Measurements from ENCODE around the gene DECR2. TPM values are rescaled to one million over a fixed set of nuclear protein-coding genes. Genes with fewer than 3 reads are reported as not detected.

Gene DECR2
- total RNA-seq, 1 experiment from 2014 or later, result 27.5 TPM

DNA sequence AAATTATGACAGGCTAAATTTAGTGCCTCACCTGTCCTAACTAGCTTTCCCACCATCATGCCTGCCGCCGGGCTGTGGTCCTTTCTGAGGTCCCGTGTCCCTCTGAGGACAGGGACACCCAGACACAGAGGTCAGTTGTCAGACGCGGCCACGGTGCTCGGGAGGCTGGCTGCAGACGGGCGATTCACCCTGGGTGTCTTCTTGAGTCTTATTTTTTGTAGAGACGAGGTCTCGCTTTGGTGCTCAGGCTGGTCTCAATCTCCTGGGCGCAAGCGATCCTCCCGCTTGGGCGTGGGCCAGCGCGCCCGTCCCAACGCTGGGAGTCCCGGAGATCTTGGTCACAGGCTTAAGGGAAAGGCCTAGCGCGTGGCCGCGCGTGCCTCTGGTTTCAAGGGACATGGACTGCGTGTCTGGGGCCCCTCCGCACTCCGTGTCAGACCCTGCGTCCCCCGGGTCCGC lies 23.0 kb downstream of the DECR2 start:
- peak; percentile 60 for DNase-seq (ENCODE audit: low spot score)
- ChIA-PET CTCF (interaction anchor here (0.7 kb wide), 1 partner anchor 71 kb away, joined by 3 read pairs; no protein-coding TSS in a partner anchor), POLR2A (ENCODE audit: low non-redundant PET) (no interaction called here)
- intact Hi-C loops (cut with micrococcal nuclease; ENCODE audit: unreplicated experiment), result no loop called here
- BruUV-seq (replicated peaks), result no TSS peak
- Histone ChIP-seq H3K27me3 (replicated peaks; ENCODE audit: insufficient read depth, low read depth, low read length, poor library complexity) (no peaks in the 10 kb centered on the region), H3K36me3 (ENCODE audit: insufficient read depth, low read length, poor library complexity, severe bottlenecking) (no peaks in the 10 kb centered on the region), H3K4me3 (ENCODE audit: low read depth, low read length, poor library complexity, severe bottlenecking) (peak overlapping the region; percentile 89), H3K4me1 (ENCODE audit: insufficient read depth, low read length, poor library complexity, severe bottlenecking) (peaks cover 8% of the 10 kb centered on the region), H3K27ac (ENCODE audit: low read depth, low read length, poor library complexity, severe bottlenecking) (peak overlapping the region; percentile 59), H3K9me3 (ENCODE audit: low read depth, low read length, poor library complexity, severe bottlenecking) (no peaks in the 10 kb centered on the region)
- TF ChIP-seq, protein P1, sequence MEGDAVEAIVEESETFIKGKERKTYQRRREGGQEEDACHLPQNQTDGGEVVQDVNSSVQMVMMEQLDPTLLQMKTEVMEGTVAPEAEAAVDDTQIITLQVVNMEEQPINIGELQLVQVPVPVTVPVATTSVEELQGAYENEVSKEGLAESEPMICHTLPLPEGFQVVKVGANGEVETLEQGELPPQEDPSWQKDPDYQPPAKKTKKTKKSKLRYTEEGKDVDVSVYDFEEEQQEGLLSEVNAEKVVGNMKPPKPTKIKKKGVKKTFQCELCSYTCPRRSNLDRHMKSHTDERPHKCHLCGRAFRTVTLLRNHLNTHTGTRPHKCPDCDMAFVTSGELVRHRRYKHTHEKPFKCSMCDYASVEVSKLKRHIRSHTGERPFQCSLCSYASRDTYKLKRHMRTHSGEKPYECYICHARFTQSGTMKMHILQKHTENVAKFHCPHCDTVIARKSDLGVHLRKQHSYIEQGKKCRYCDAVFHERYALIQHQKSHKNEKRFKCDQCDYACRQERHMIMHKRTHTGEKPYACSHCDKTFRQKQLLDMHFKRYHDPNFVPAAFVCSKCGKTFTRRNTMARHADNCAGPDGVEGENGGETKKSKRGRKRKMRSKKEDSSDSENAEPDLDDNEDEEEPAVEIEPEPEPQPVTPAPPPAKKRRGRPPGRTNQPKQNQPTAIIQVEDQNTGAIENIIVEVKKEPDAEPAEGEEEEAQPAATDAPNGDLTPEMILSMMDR (conservative IDR thresholded peaks at IDR 0.05; ENCODE audit: low read depth, low read length), result no peak
- TF ChIP-seq EZH2 (IDR thresholded peaks at IDR 0.05; ENCODE audit: borderline replicate concordance, low read depth, low read length, poor library complexity, severe bottlenecking), result no peak

DNA sequence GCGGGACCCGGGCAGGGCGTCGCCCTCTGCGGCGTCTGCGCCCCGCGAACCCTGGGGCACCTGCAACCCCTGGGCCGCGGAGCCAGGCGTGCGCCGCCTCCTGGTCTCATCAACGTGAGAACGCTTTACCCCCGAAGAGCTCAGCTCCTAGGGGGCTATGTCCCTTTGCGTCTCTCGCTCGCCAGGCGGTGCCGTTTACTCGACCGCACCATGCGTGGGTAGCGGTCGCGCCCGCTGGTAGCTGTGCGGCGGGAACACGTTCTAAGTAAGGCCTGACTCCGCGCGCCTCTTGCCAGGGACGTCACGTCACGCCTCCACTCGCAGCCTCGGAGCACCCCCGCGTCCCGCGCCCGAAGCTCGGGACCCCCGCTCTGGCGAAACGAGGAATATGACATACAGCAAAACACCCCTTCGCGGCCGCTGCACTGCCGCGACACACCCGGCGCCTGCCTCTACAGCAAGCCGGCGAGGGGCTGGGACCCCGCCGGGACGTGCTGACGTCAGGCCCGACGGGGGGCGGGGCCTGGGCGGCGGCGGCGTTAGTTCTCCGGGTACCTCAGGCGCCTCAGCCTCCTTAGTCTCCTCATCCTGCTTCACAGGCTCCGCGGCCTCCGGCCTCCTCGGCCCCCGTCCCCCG lies 23.5 kb downstream of the DECR2 start, which contains the start of gene RAB11FIP3:
Gene RAB11FIP3 (plus strand): TSS at position 568 of the 637 bp plus-strand sequence. CDS start 358 bp downstream, outside the sequence.
- H3K27me3 ChIP-seq (replicated peaks; ENCODE audit: insufficient read depth, low read depth, low read length, poor library complexity), result no peaks in the 10 kb centered on the region
- POLR2A ChIA-PET (ENCODE audit: low non-redundant PET), result interaction anchor here (0.7 kb wide), 1 partner anchor 98 kb away, joined by 13 read pairs; no protein-coding TSS in a partner anchor

DNA sequence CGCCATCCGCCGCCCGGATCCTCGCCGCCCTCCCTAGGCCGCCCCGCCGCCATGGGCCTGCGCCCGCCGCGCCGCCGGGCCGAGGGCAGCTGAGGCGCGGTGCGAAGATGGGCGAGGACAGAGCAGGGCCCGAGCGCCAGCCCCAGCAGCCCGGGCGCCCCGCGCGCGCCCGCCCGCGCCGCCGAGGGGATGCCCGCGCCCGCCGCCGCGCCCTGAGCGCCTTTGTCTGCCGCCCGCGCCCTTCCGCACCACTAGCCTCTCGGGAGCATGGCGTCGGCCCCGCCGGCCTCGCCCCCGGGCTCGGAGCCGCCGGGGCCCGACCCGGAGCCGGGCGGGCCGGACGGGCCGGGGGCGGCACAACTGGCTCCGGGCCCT lies 24.0 kb downstream of the DECR2 start:
- BruUV-seq (replicated peaks), result no TSS peak
- no peak for DNase-seq (ENCODE audit: low spot score)
- Histone ChIP-seq H3K4me3 (ENCODE audit: low read depth, low read length, poor library complexity, severe bottlenecking) (peak overlapping the region; percentile 89), H3K36me3 (ENCODE audit: insufficient read depth, low read length, poor library complexity, severe bottlenecking) (no peaks in the 10 kb centered on the region), H3K4me1 (ENCODE audit: insufficient read depth, low read length, poor library complexity, severe bottlenecking) (peaks cover 8% of the 10 kb centered on the region), H3K27me3 (replicated peaks; ENCODE audit: insufficient read depth, low read depth, low read length, poor library complexity) (no peaks in the 10 kb centered on the region), H3K9me3 (ENCODE audit: low read depth, low read length, poor library complexity, severe bottlenecking) (no peaks in the 10 kb centered on the region), H3K27ac (ENCODE audit: low read depth, low read length, poor library complexity, severe bottlenecking) (peak overlapping the region; percentile 59)
- intact Hi-C loops (cut with micrococcal nuclease; ENCODE audit: unreplicated experiment), result no loop called here
- POLR2A ChIA-PET (ENCODE audit: low non-redundant PET), result interaction anchor here (0.7 kb wide), 1 partner anchor 98 kb away, joined by 13 read pairs; no protein-coding TSS in a partner anchor
- CTCF ChIA-PET, result no interaction called here
- TF ChIP-seq, protein P1 (conservative IDR thresholded peaks at IDR 0.05; ENCODE audit: low read depth, low read length), result no peak
- no peak for TF ChIP-seq EZH2 (IDR thresholded peaks at IDR 0.05; ENCODE audit: borderline replicate concordance, low read depth, low read length, poor library complexity, severe bottlenecking)

More for the DNA sequence above, 23.5 kb downstream of the DECR2 start, which contains the start of gene RAB11FIP3:
- Histone ChIP-seq H3K36me3 (ENCODE audit: insufficient read depth, low read length, poor library complexity, severe bottlenecking) (no peaks in the 10 kb centered on the region), H3K4me3 (ENCODE audit: low read depth, low read length, poor library complexity, severe bottlenecking) (peak within 1 kb of the TSS; percentile 89), H3K4me1 (ENCODE audit: insufficient read depth, low read length, poor library complexity, severe bottlenecking) (peaks cover 8% of the 10 kb centered on the region), H3K27ac (ENCODE audit: low read depth, low read length, poor library complexity, severe bottlenecking) (peak within 1 kb of the TSS; percentile 59), H3K9me3 (ENCODE audit: low read depth, low read length, poor library complexity, severe bottlenecking) (no peaks in the 10 kb centered on the region)
- intact Hi-C loops (cut with micrococcal nuclease; ENCODE audit: unreplicated experiment), result no loop called here
- peak; percentile 94 for DNase-seq (ENCODE audit: low spot score)
- CTCF ChIA-PET, result no interaction called here
- no TSS peak for BruUV-seq (replicated peaks)
- TF ChIP-seq EZH2 (IDR thresholded peaks at IDR 0.05; ENCODE audit: borderline replicate concordance, low read depth, low read length, poor library complexity, severe bottlenecking), result no peak
- TF ChIP-seq, protein P1 (conservative IDR thresholded peaks at IDR 0.05; ENCODE audit: low read depth, low read length), result peak; percentile 41
